Muscle layer of colon (tissue), 2 donors: ENCODE measurements around the gene PRSS8.

ENCODE experiments used
- H3K27ac ChIP-seq: one replicate; pipeline ENCODE4 v1.7.0; 2013; ENCODE audit warnings: low read depth, mild to moderate bottlenecking, low read length, moderate library complexity
- H3K27me3 ChIP-seq, 2 donors: one replicate each; pipeline ENCODE4 v1.7.0; 2013; ENCODE audit warnings: low read length in 2 of 2, mild to moderate bottlenecking in 2 of 2; ENCODE audit not compliant: insufficient read depth in 2 of 2, control insufficient read depth in 1 of 2
- H3K36me3 ChIP-seq: one replicate; pipeline ENCODE4 v1.7.0; 2013; ENCODE audit warnings: mild to moderate bottlenecking, low read length; ENCODE audit not compliant: insufficient read depth
- H3K4me1 ChIP-seq: one replicate; pipeline ENCODE4 v1.7.0; 2013; ENCODE audit warnings: mild to moderate bottlenecking, low read length; ENCODE audit not compliant: insufficient read depth
- H3K4me3 ChIP-seq, 2 donors: one replicate each; pipeline ENCODE4 v1.7.0; 2013; ENCODE audit warnings: low read length in 2 of 2, low read depth in 1 of 2, mild to moderate bottlenecking in 1 of 2, moderate library complexity in 1 of 2
- H3K9ac ChIP-seq: one replicate; pipeline ENCODE4 v1.7.0; 2013; ENCODE audit warnings: low read length
- H3K9me3 ChIP-seq: one replicate; pipeline ENCODE4 v1.7.0; 2013; ENCODE audit warnings: mild to moderate bottlenecking, low read length
- donor health status: abdominal sarcoma.
- donor health status: Adenocarcinoma of cecum.

The PRSS8 gene

GRCh38 chr16:31118223-31119155 is 17.0 kb downstream of the PRSS8 start:
- H3K9me3 ChIP-seq: no peaks in the 10 kb centered on the region
- H3K27ac ChIP-seq: peak overlapping the region; percentile 93
- peaks cover 39% of the 10 kb centered on the region for H3K36me3 ChIP-seq
- H3K27me3 ChIP-seq: no peaks in the 10 kb centered on the region
- H3K4me1 ChIP-seq: peaks cover 16% of the 10 kb centered on the region
- H3K9ac ChIP-seq: peak overlapping the region; percentile 62
- peak overlapping the region; percentile 59 to 68 for H3K4me3 ChIP-seq

DNA sequence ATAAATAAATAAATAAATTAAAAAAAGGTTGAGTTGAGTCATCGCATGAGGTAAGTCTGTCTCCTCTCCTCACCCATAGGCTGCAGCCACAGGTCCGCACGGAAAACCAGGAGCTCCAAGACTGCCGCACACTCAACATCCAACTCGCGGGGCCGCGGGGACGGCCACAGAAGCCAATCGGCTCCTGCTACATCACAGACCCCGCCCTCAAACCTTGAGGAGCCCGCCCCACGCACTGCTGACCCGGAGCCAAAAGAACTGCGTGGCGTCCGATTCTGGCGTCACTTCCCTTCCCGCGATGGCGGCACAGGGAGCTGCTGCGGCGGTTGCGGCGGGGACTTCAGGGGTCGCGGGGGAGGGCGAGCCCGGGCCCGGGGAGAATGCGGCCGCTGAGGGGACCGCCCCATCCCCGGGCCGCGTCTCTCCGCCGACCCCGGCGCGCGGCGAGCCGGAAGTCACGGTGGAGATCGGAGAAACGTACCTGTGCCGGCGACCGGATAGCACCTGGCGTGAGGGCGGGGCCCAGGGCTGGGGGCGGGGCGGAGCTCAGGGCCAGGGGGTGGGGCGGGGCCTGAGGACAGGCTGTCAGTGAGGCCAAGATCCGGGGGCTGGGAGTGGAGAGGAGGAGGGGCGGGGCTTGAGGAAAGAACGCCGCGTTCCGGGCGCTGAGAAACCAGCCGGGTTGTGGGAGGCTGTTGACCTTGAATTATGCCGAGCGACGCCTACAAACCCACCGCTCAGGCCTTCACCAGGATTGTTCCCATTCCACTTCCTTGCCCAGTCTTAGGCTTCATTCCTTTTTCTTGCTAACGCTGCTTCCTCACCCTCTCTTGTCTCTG is 17.9 kb downstream of the PRSS8 start, which contains the start of gene KAT8:
Gene KAT8, plus strand, starts transcription at position 281 of the 839 bp plus-strand sequence. Its CDS starts 18 bp downstream, at position 299.
- H3K4me1 ChIP-seq: peaks cover 18% of the 10 kb centered on the region
- H3K27me3 ChIP-seq: no peaks in the 10 kb centered on the region
- no peaks in the 10 kb centered on the region for H3K9me3 ChIP-seq
- H3K36me3 ChIP-seq: peaks cover 42% of the 10 kb centered on the region
- H3K27ac ChIP-seq: peak within 1 kb of the TSS; percentile 93
- H3K4me3 ChIP-seq: peak within 1 kb of the TSS; percentile 59 to 68
- H3K9ac ChIP-seq: peak within 1 kb of the TSS; percentile 62

DNA sequence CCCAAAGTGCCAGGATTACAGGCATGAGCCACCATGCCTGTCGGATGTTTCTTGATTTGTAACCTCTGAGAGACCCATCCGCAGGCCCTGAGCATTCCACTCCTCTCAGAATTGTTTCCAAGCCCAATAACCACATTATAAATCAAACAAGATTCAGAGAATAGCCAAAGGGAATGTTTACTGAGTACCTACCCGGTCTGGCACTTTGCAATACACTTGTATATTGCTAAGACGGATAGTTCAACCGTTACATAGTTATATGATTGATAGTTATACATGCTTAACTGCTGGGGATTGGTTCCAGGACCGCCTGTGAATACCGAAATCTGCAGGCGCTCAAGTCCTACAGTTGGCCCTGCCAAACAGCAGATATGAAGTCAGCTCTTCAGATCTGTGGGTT is 21.1 kb downstream of the PRSS8 start:
- Histone ChIP-seq H3K4me3 (no peak overlapping the region), H3K27ac (peak overlapping the region; percentile 68), H3K27me3 (no peaks in the 10 kb centered on the region), H3K4me1 (peaks cover 25% of the 10 kb centered on the region), H3K9me3 (no peaks in the 10 kb centered on the region), H3K9ac (no peak overlapping the region), H3K36me3 (peaks cover 44% of the 10 kb centered on the region)

DNA sequence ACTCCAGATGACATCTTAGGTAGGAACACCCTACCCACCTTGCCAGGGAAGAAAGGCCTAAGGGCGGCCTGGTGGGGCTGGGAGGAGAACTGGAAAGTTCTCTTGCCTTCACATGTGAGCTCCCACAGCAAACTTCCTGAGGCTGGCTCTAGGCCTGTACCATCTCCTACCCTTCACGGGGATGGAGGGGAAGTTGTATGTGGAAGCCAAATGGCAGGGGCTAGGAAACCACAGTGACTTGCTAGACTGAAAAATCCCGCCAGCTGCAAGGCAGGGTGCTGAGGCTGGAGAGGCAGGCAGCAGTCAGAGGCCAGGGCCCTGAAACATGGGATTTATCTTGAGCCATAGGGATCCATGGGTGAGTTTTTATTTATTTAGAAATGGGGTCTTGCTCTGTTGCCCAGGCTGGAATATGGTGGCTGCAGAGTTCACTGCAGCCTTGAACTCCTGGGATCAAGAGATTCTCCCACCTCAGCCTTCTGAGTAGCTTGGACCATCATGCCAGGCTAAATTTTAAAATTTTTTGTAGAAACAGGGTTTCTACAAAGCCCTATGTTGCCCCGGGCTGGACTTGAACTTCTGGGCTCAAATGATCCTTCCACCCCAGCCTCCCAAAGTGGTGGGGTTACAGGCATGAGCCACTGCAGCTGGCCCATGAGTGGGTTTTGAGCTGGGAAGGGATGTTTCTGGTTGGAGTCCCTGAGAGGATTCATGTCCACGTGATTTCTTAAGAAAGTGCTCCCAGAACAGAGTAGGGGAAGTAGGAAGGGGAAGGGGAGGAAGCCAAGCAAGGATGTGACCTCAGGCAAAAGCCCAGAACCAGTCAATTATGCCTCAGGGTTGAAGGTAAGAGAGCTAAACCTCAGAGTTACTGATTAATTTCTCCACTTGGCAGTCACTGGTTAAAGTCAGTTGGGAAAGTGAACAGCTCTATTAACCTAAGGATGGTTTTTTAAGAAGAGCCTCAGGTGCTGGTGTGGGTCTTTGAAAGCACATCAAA is 22.1 kb downstream of the PRSS8 start:
- peak overlapping the region; percentile 68 for H3K27ac ChIP-seq
- H3K4me3 ChIP-seq: no peak overlapping the region
- H3K27me3 ChIP-seq: no peaks in the 10 kb centered on the region
- H3K9me3 ChIP-seq: no peaks in the 10 kb centered on the region
- H3K36me3 ChIP-seq: peaks cover 36% of the 10 kb centered on the region
- no peak overlapping the region for H3K9ac ChIP-seq
- peaks cover 26% of the 10 kb centered on the region for H3K4me1 ChIP-seq

GRCh38 chr16:31112711-31113110 is 22.8 kb downstream of the PRSS8 start:
- Histone ChIP-seq H3K27ac (no peak overlapping the region), H3K4me1 (peaks cover 23% of the 10 kb centered on the region), H3K9ac (no peak overlapping the region)

DNA sequence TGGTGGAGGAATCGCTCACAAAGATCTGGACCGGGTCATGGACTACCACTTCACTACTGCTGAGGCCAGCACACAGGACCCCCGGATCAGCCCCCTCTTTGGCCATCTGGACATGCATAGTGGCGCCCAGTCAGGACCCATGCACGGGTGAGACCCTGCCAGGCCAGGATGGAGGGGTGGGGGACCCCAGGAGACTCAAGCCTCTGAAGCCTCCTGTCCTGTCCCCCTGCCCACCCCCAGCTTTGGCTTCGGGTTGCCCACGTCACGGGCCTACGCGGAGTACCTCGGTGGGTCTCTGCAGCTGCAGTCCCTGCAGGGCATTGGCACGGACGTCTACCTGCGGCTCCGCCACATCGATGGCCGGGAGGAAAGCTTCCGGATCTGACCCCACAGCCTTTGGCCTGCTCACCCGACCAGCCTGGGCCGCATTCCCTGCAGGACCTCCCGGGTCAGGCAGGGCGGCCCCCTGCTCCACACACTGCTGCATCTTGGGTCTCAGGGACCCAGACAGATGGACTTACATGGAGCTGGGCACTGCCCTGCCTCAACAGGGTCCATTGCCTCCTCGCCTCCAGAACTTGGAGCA is 23.6 kb downstream of the PRSS8 start:
- Histone ChIP-seq H3K27ac (no peak overlapping the region), H3K36me3 (peaks cover 36% of the 10 kb centered on the region), H3K9ac (no peak overlapping the region), H3K4me3 (no peak overlapping the region), H3K9me3 (no peaks in the 10 kb centered on the region), H3K27me3 (no peaks in the 10 kb centered on the region), H3K4me1 (peaks cover 23% of the 10 kb centered on the region)

More at GRCh38 chr16:31112711-31113110, 22.8 kb downstream of the PRSS8 start:
- Histone ChIP-seq H3K4me3 (no peak overlapping the region), H3K27me3 (no peaks in the 10 kb centered on the region), H3K9me3 (no peaks in the 10 kb centered on the region), H3K36me3 (peaks cover 36% of the 10 kb centered on the region)

- H3K27ac ChIP-seq: no peak overlapping the region
- H3K9ac ChIP-seq: no peak overlapping the region
- H3K4me1 ChIP-seq: peaks cover 23% of the 10 kb centered on the region
- H3K9me3 ChIP-seq: no peaks in the 10 kb centered on the region
- peaks cover 36% of the 10 kb centered on the region for H3K36me3 ChIP-seq
- no peak overlapping the region for H3K4me3 ChIP-seq
- no peaks in the 10 kb centered on the region for H3K27me3 ChIP-seq
These were observed 25.2 kb downstream of the PRSS8 start for GRCh38 chr16:31110106-31111034.

- H3K9me3 ChIP-seq: no peaks in the 10 kb centered on the region
- peaks cover 36% of the 10 kb centered on the region for H3K36me3 ChIP-seq
- no peaks in the 10 kb centered on the region for H3K27me3 ChIP-seq
- H3K27ac ChIP-seq: no peak overlapping the region
- H3K4me3 ChIP-seq: no peak overlapping the region
- no peak overlapping the region for H3K9ac ChIP-seq
- H3K4me1 ChIP-seq: peaks cover 23% of the 10 kb centered on the region
These were observed 25.9 kb downstream of the PRSS8 start for GRCh38 chr16:31109622-31110021.

DNA sequence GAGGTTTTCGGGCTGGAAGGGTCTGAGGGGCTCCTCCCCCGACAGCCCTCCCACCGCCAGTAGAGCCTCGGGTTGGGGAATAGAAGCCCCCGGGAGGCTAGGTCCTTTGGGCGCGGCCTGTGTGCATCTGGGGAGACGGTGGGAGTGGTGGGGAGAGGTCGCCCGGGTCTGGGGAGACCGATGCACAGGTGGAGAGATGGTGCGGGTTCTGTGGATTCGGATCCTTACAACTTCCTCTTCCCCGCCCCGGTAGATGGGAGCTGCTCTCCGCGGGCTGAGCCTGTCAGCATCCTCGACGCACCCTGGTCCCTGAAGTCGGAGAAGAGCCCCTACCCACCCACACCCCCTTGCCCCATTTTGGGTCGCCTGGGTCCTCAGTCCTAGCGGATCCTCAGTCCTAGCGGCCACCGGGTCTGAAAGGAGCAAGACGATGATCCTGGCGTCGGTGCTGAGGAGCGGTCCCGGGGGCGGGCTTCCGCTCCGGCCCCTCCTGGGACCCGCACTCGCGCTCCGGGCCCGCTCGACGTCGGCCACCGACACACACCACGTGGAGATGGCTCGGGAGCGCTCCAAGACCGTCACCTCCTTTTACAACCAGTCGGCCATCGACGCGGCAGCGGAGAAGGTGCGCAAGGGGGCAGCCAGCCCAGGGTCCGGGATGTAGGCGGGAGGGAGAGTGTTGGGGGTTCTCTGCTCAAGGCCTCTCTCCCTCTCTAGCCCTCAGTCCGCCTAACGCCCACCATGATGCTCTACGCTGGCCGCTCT is 26.6 kb downstream of the PRSS8 start:
- H3K4me3 ChIP-seq: peak overlapping the region; percentile 72 to 100
- H3K4me1 ChIP-seq: peaks cover 22% of the 10 kb centered on the region
- no peaks in the 10 kb centered on the region for H3K27me3 ChIP-seq
- H3K27ac ChIP-seq: peak overlapping the region; percentile 94
- H3K9ac ChIP-seq: peak overlapping the region; percentile 44
- no peaks in the 10 kb centered on the region for H3K9me3 ChIP-seq
- peaks cover 36% of the 10 kb centered on the region for H3K36me3 ChIP-seq
